Cardiac muscle cell (in vitro differentiated cells and primary cell): Measurements from ENCODE around the gene SEPTIN8. TPM values are rescaled to one million over a fixed set of nuclear protein-coding genes. Genes with fewer than 3 reads are reported as not detected.
A peak's percentile ranks its signal among the peaks of the same experiment; 100 is the strongest.

Experiments used
- DNase-seq, 2 donors: peaks; one replicate each; pipeline versions ENCODE4 v3.0.0 to v3.0.0-alpha.2; 2010 to 2017; ENCODE audit warnings: low read depth in 1 of 2, low spot score in 1 of 2
- H3K27ac ChIP-seq: fragments of 200-600 bp; sonication (generic); 2 replicates; pipeline ENCODE4 v1.5.1; 2016
- H3K27me3 ChIP-seq: fragments of 200-600 bp; sonication (generic); 2 replicates; pipeline ENCODE4 v1.6.0; 2016; ENCODE audit warnings: control low read depth
- H3K36me3 ChIP-seq: fragments of 200-600 bp; sonication (generic); 2 replicates; pipeline ENCODE4 v1.5.1; 2016; ENCODE audit warnings: control low read depth
- H3K4me1 ChIP-seq: fragments of 200-600 bp; sonication (generic); 2 replicates; pipeline ENCODE4 v1.8.1; 2017; ENCODE audit warnings: low read depth, mild to moderate bottlenecking, mixed run types
- H3K4me3 ChIP-seq: fragments of 200-600 bp; sonication (generic); 2 replicates; pipeline ENCODE4 v1.5.1; 2016; ENCODE audit warnings: mild to moderate bottlenecking
- H3K9me3 ChIP-seq: fragments of 200-600 bp; sonication (generic); 2 replicates; pipeline ENCODE4 v1.5.1; 2017; ENCODE audit warnings: low read depth, mild to moderate bottlenecking, control low read depth
- polyA plus RNA-seq: library from polyadenylated mRNA; unstranded; fragments of >200 nt; fragmentation: Nextera tagmentation; extraction: Ambion mirVana; gene quantifications from 2 replicates; pipeline ENCODE4 v1.2.1, GENCODE V29; 2016
- total RNA-seq: library from RNA; depleted of rRNA; stranded (reverse); fragments of >200 nt; gene quantifications from 2 replicates; pipeline ENCODE4 v1.2.3, GENCODE V29; 2016
- TF ChIP-seq, protein P1 (sequence below): IDR thresholded peaks from 2 replicates; pipeline ENCODE4 v1.5.1; 2012; ENCODE audit warnings: low read depth, mild to moderate bottlenecking, low read length

The SEPTIN8 gene
- total and polyA plus RNA-seq, 2 experiments from 2014 or later, result 18.6 to 51.9 TPM

DNA sequence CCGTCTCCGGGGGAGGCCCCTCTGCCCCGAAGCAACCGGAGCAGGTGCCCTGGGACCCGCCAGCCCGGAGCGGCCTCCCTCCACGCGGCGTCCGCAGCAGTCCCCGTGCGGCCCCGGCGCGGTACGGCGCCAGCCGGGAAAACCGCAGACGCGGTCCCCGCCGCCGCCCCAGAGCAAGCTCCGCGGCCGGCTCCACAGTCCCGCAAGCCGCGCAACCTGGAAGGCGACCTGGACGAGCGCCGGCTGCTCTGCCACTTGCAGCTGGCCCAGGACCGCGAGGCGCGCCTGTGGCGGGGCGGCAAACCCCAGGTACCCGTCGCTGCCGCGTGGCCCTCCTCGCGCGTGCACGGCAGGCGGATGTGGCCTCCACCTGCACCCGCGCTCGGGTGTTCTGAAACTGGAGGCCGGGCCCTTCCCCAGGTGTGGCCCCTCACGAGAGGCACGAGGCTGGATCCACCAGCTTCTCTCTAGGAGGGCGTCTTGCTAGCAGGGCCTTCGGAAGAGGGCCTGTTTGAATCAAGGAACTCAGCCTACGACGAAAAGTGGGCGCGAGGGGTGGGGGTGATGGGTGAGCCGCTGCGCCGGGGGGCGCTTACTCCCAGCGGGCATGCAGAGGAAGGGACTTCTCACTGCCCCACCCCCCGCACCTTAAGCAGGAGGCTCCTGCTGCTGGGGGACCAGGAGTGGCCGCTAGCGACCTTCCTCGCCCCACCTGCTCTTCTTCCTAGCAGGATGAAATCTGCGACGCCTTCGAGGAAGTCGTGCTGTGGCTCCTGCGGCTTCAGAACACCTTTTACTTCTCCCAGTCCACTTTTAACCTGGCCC is 29.2 kb downstream of the SEPTIN8 start:
- peaks cover 83% of the 10 kb centered on the region for H3K27me3 ChIP-seq
- TF ChIP-seq, protein P1, sequence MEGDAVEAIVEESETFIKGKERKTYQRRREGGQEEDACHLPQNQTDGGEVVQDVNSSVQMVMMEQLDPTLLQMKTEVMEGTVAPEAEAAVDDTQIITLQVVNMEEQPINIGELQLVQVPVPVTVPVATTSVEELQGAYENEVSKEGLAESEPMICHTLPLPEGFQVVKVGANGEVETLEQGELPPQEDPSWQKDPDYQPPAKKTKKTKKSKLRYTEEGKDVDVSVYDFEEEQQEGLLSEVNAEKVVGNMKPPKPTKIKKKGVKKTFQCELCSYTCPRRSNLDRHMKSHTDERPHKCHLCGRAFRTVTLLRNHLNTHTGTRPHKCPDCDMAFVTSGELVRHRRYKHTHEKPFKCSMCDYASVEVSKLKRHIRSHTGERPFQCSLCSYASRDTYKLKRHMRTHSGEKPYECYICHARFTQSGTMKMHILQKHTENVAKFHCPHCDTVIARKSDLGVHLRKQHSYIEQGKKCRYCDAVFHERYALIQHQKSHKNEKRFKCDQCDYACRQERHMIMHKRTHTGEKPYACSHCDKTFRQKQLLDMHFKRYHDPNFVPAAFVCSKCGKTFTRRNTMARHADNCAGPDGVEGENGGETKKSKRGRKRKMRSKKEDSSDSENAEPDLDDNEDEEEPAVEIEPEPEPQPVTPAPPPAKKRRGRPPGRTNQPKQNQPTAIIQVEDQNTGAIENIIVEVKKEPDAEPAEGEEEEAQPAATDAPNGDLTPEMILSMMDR, result no peak
- H3K4me3 ChIP-seq, result peak overlapping the region; percentile 31
- H3K4me1 ChIP-seq, result no peaks in the 10 kb centered on the region
- no peaks in the 10 kb centered on the region for H3K9me3 ChIP-seq
- no peaks in the 10 kb centered on the region for H3K36me3 ChIP-seq
- H3K27ac ChIP-seq, result no peak overlapping the region
- DNase-seq, result peak in 1 of 2 donors; percentile 7

DNA sequence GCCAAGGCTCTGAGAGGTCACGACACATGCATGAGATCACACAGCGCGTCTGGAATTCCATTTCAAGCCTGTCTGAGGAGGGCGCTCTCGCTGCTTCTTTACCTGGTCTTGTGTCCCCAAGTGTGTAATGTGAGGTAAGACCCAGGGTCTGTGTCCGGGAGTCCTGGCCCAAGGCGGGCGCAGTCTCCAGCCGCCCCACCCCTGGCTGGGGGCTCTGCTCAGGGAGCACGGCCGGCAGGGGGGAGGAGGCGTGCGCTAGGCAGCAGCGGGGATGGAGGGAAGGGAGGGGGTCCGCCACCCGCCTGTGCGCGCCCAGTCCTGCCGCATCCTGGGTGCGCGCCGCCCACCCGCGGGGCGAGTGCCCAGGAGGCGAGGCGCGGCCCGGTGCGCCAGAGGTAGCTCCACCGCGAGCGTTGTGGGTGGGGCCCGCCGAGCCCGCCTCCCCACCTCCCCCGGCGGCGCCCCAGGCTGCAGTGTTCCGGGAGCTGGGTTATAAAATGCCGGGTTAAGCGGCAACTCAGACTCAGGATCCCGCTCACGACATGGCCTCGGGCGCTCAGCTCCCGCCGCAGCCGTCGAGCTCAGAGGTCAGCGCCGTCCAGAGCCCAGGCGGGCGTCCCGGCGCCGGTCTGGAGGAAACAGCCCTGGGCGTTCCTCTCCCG is 30.0 kb downstream of the SEPTIN8 start, which contains the start of gene CCNI2:
Gene CCNI2 (plus strand): TSS at position 473 of the 662 bp plus-strand sequence. CDS start 70 bp downstream, at position 543.
- Histone ChIP-seq H3K36me3 (no peaks in the 10 kb centered on the region), H3K4me3 (peak within 1 kb of the TSS; percentile 31), H3K4me1 (no peaks in the 10 kb centered on the region), H3K27me3 (peaks cover 86% of the 10 kb centered on the region), H3K27ac (no peak within 1 kb of the TSS), H3K9me3 (no peaks in the 10 kb centered on the region)
- TF ChIP-seq, protein P1, result peak; percentile 27
- peak in 1 of 2 donors; percentile 25 for DNase-seq

DNA sequence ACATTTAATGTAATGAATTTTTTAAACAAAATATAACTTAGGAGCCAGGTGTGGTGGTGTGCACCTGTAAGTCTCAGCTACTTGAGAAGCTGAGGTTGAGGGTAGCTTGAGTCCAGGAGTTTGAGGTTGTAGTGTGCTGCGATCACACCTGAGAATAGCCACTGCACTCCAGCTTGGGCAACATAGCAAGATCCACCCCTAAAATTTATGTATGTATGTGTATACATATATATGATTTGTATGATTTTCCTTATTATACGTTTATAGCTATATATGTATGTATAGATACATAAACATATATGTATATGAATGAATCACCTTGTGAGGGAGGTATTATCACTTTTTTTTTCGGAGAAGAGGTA is 30.5 kb downstream of the SEPTIN8 start:
- Histone ChIP-seq H3K27me3 (peaks cover 89% of the 10 kb centered on the region), H3K9me3 (no peaks in the 10 kb centered on the region), H3K4me1 (no peaks in the 10 kb centered on the region), H3K36me3 (no peaks in the 10 kb centered on the region), H3K4me3 (peak overlapping the region; percentile 31), H3K27ac (no peak overlapping the region)
- DNase-seq, result no peak
- TF ChIP-seq, protein P1, result no peak

DNA sequence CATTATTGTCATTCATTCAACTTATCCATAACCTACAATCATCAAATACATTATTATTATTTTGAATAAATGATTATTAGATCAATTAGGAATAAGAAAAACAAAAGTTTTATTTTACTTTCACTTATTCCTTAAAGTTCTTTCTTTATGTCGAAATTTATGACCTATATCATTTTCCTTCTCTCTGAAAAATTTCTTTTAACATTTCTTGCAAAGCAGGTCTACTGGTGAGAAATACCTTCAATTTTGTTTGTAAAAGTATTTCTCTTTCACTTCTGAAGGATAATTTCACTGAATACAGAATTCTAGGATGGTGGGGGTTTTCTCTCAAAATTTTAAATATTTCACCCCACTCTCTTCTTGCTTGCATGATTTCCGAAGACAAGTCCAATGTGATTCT is 32.4 kb downstream of the SEPTIN8 start:
- H3K27ac ChIP-seq, result no peak overlapping the region
- H3K4me3 ChIP-seq, result no peak overlapping the region
- H3K27me3 ChIP-seq, result peaks cover 79% of the 10 kb centered on the region
- no peak for DNase-seq
- H3K4me1 ChIP-seq, result no peaks in the 10 kb centered on the region
- no peaks in the 10 kb centered on the region for H3K9me3 ChIP-seq
- no peaks in the 10 kb centered on the region for H3K36me3 ChIP-seq
- TF ChIP-seq, protein P1, result no peak

DNA sequence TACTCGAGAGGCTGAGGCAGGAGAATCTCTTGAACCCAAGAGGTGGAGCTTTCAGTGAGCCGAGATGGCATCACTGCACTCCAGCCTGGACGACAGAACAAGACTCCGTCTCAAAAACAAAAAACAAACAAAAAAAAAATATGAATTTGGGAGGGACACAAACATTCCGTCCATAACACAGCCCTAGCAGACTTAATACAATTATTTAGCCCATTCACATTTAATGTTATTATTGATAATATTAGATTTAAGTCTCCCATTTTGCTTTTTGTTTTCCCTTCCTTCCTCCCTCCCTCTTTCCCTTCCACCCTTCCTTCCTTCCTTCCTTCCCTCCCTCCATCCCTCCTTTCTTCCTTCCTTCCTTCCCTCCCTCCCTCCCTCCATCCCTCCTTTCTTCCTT is 34.4 kb downstream of the SEPTIN8 start:
- H3K36me3 ChIP-seq, result no peaks in the 10 kb centered on the region
- TF ChIP-seq, protein P1, result no peak
- peaks cover 58% of the 10 kb centered on the region for H3K27me3 ChIP-seq
- H3K4me3 ChIP-seq, result no peak overlapping the region
- H3K4me1 ChIP-seq, result no peaks in the 10 kb centered on the region
- DNase-seq, result no peak
- no peaks in the 10 kb centered on the region for H3K9me3 ChIP-seq
- no peak overlapping the region for H3K27ac ChIP-seq
